ENCODE measurements around the gene OR2AT4.
"Not testable (repeated sequence)": the region's sequence is repeated elsewhere in the genome, so short reads cannot be mapped to it uniquely, and the experiment has no call there.

OR2AT4 gene

GRCh38 chr11:75118577-75118976 lies 21.9 kb upstream of the OR2AT4 start:
- Mint-ChIP-seq H3K4me3 (no peak overlapping the region), H3K27me3 (peaks cover 34 to 41% of the 10 kb centered on the region in 2 donors), H3K27ac (no peak overlapping the region), H3K9me3 (peaks cover 20 to 24% of the 10 kb centered on the region in 2 donors), H3K36me3 (peaks cover 4 to 10% of the 10 kb centered on the region in 2 donors), H3K4me1 (no peaks in the 10 kb centered on the region)
- DNase-seq (no peak), ATAC-seq (replicated peaks) (no peak)

DNA sequence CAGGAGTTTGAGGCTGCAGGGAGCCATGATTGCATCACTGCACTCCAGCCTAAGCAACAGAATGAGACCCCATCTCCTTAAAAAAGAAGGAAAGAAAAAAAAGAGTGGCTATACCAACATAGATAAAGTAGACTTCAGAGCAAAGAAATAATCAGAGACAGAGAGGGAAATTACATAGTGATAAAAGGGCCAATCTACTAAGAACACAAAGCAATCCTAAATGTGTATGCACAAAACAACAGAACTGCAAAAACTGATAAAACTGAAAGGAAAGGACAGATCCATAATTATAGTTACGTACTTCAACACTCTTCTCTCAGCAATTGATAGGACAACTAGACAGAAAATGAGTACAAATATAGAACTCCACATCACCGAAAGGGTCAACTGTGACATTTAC lies 17.8 kb upstream of the OR2AT4 start:
- ATAC-seq (replicated peaks), result no peak
- DNase-seq, result no peak
- H3K4me1 Mint-ChIP-seq, result no peaks in the 10 kb centered on the region
- peaks cover 38 to 39% of the 10 kb centered on the region in 2 donors for H3K27me3 Mint-ChIP-seq
- H3K4me3 Mint-ChIP-seq, result no peak overlapping the region
- H3K9me3 Mint-ChIP-seq, result peaks cover 37 to 45% of the 10 kb centered on the region in 2 donors
- H3K36me3 Mint-ChIP-seq, result peaks cover 4 to 10% of the 10 kb centered on the region in 2 donors
- no peak overlapping the region for H3K27ac Mint-ChIP-seq

GRCh38 chr11:75113030-75113429 lies 16.4 kb upstream of the OR2AT4 start:
- H3K4me3 Mint-ChIP-seq, result no peak overlapping the region
- no peak overlapping the region for H3K27ac Mint-ChIP-seq
- DNase-seq, result no peak

DNA sequence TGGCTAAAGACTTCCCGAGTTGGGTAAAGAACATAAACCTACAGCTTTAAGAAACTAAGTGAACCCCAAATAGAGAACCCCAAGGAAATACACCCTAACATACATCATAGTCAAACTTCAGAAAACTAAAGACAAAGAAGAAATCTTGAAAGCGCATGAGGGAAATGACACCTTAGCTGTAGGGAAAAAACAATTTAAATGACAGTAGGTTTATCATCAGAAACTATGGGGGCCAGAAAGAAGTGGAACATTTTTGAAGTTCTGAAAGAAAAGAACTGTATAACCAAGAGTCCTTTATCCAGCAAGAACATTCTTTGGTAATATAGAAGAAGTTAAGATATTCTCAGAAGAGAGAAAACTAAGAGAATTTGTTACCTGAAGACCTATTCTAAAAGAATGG lies 15.5 kb upstream of the OR2AT4 start:
- ATAC-seq (replicated peaks), result no peak
- Mint-ChIP-seq H3K4me3 (no peak overlapping the region), H3K4me1 (no peaks in the 10 kb centered on the region), H3K9me3 (peaks cover 32 to 45% of the 10 kb centered on the region in 2 donors), H3K27ac (no peak overlapping the region), H3K36me3 (peaks cover 4 to 10% of the 10 kb centered on the region in 2 donors), H3K27me3 (peaks cover 32 to 39% of the 10 kb centered on the region in 2 donors)
- no peak for DNase-seq

More at GRCh38 chr11:75113030-75113429, 16.4 kb upstream of the OR2AT4 start:
- Mint-ChIP-seq H3K9me3 (peaks cover 33 to 45% of the 10 kb centered on the region in 2 donors), H3K27me3 (peaks cover 32 to 39% of the 10 kb centered on the region in 2 donors), H3K36me3 (peaks cover 4 to 10% of the 10 kb centered on the region in 2 donors), H3K4me1 (no peaks in the 10 kb centered on the region)
- ATAC-seq (replicated peaks), result no peak

DNA sequence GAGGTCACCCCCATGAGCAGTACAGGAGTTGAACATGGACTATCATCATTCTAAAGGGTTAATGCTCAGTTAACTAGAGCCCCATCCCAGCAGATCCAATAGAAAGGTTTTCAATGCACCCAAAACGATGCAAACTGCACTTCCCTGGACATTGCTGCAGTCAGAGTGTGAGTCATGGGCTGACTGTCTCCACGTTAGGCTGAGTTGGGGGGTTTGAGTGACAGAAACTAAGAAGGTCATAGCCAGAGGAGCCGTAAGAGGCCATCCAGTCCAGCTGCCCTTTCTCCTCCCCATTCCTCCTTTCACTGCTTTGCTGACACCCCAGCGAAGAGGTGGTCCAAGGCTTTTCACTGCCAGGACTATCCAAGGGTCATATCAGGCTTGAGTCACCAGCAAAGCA lies 10.5 kb upstream of the OR2AT4 start:
- H3K27ac Mint-ChIP-seq, result no peak overlapping the region
- H3K4me3 Mint-ChIP-seq, result no peak overlapping the region
- DNase-seq (no peak), ATAC-seq (replicated peaks) (no peak)
- H3K4me1 Mint-ChIP-seq, result peaks cover 3 to 6% of the 10 kb centered on the region in 2 donors
- H3K36me3 Mint-ChIP-seq, result no peaks in the 10 kb centered on the region
- H3K27me3 Mint-ChIP-seq, result peaks cover 23 to 37% of the 10 kb centered on the region in 2 donors
- peaks cover 11 to 15% of the 10 kb centered on the region in 2 donors for H3K9me3 Mint-ChIP-seq

GRCh38 chr11:75105967-75106681 lies 9.4 kb upstream of the OR2AT4 start:
- H3K4me1 Mint-ChIP-seq, result peaks cover 6 to 13% of the 10 kb centered on the region in 2 donors
- not testable (repeated sequence) for H3K27ac Mint-ChIP-seq; DNase-seq; H3K36me3 Mint-ChIP-seq; ATAC-seq (replicated peaks); H3K9me3 Mint-ChIP-seq; H3K4me3 Mint-ChIP-seq
- H3K27me3 Mint-ChIP-seq, result peaks cover 26 to 44% of the 10 kb centered on the region in 2 donors

DNA sequence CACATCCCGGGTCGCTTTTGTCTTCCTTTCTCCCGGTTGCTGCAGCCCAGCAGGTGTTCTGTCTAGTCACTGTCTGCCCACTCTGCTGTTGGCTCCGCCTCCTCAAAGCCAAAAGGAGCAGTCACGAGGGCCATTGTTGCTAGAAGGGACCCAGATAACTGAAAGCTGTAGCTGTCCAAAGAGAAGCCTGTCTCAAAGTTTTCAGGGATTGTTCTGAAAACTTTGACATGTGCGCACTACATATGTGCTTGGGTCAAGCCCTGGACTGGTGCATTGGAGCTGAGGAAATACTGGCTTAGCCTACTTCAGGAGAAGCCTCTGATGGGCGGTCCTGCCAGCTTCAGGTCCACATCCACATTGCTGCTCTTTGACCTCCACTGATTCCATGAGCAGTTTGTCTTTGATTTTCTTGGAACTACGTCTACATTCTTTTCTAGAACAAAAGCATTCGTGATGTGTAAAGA lies 8.8 kb upstream of the OR2AT4 start:
- peaks cover 3 to 5% of the 10 kb centered on the region in 2 donors for H3K9me3 Mint-ChIP-seq
- H3K4me3 Mint-ChIP-seq, result no peak overlapping the region
- H3K36me3 Mint-ChIP-seq, result no peaks in the 10 kb centered on the region
- ATAC-seq (replicated peaks) (no peak), DNase-seq (no peak)
- no peak overlapping the region for H3K27ac Mint-ChIP-seq
- H3K4me1 Mint-ChIP-seq, result peaks cover 9 to 17% of the 10 kb centered on the region in 2 donors
- peaks cover 30 to 45% of the 10 kb centered on the region in 2 donors for H3K27me3 Mint-ChIP-seq

GRCh38 chr11:75103380-75104026 lies 6.8 kb upstream of the OR2AT4 start:
- Mint-ChIP-seq H3K36me3 (no peaks in the 10 kb centered on the region), H3K9me3 (peaks cover 0 to 5% of the 10 kb centered on the region in 2 donors), H3K4me3 (no peak overlapping the region), H3K4me1 (peaks cover 13 to 21% of the 10 kb centered on the region in 2 donors), H3K27me3 (peaks cover 31 to 46% of the 10 kb centered on the region in 2 donors), H3K27ac (no peak overlapping the region)
- DNase-seq (no peak), ATAC-seq (replicated peaks) (no peak)

DNA sequence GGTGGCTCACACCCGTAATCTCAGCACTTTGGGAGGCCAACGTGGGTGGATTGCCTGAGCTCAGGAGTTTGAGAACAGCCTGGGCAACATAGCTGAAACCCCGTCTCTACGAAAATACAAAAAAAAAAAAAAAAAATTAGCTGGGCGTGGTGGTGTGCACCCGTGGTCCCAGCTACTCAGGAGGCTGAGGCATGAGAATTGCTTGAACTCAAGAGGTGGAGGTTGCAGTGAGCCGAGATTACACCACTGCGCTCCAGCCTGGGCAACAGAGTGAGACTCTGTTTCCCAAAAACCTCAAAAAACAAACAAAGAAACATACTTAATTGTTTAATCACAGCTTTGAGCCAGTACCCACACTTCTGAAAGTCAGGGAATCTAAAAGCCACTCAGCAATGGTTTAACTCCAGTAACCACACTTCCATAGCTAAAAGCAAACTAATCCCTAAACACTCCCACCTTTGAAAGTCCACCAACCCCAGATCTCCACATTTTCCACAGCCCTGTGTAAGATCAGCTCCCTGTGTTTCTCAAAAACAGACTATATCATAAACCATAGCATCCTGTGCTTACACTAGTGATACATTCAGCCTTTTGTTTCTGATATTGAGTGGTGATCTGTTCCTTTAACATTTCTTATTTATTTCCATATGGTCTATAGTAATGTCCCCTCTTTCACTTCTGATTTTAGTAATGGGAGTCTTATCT lies 4.9 kb upstream of the OR2AT4 start:
- Mint-ChIP-seq H3K27ac (no peak overlapping the region), H3K4me1 (peaks cover 13 to 21% of the 10 kb centered on the region in 2 donors), H3K4me3 (no peak overlapping the region), H3K9me3 (peaks cover 0 to 5% of the 10 kb centered on the region in 2 donors), H3K36me3 (no peaks in the 10 kb centered on the region), H3K27me3 (peaks cover 32 to 49% of the 10 kb centered on the region in 2 donors)
- DNase-seq (no peak), ATAC-seq (replicated peaks) (no peak)

GRCh38 chr11:75100314-75100713 lies 3.6 kb upstream of the OR2AT4 start:
- Mint-ChIP-seq H3K27me3 (peaks cover 35 to 50% of the 10 kb centered on the region in 2 donors), H3K4me3 (peak overlapping the region in 1 of 2 donors; percentile 28), H3K36me3 (no peaks in the 10 kb centered on the region), H3K4me1 (peaks cover 13 to 21% of the 10 kb centered on the region in 2 donors), H3K9me3 (peaks cover 0 to 3% of the 10 kb centered on the region in 2 donors), H3K27ac (peak overlapping the region; percentile 69)
- peak; percentile 67 for DNase-seq
- ATAC-seq (replicated peaks), result peak; percentile 100

GRCh38 chr11:75099635-75100034 lies 3.0 kb upstream of the OR2AT4 start:
- DNase-seq, result no peak
- Mint-ChIP-seq H3K27me3 (peaks cover 38 to 49% of the 10 kb centered on the region in 2 donors), H3K4me1 (peaks cover 13 to 21% of the 10 kb centered on the region in 2 donors), H3K9me3 (peaks cover 0 to 3% of the 10 kb centered on the region in 2 donors), H3K36me3 (no peaks in the 10 kb centered on the region), H3K4me3 (no peak overlapping the region), H3K27ac (no peak overlapping the region)
- ATAC-seq (replicated peaks), result no peak

GRCh38 chr11:75098835-75099439 lies 2.3 kb upstream of the OR2AT4 start:
- H3K36me3 Mint-ChIP-seq; ATAC-seq (replicated peaks); H3K4me3 Mint-ChIP-seq; DNase-seq; H3K9me3 Mint-ChIP-seq: not testable (repeated sequence)
- peaks cover 13 to 21% of the 10 kb centered on the region in 2 donors for H3K4me1 Mint-ChIP-seq
- peak overlapping the region; percentile 84 for H3K27ac Mint-ChIP-seq
- peaks cover 34 to 52% of the 10 kb centered on the region in 2 donors for H3K27me3 Mint-ChIP-seq

- DNase-seq; H3K36me3 Mint-ChIP-seq; H3K9me3 Mint-ChIP-seq; H3K27ac Mint-ChIP-seq; H3K4me3 Mint-ChIP-seq; ATAC-seq (replicated peaks): not testable (repeated sequence)
- peaks cover 31 to 51% of the 10 kb centered on the region in 2 donors for H3K27me3 Mint-ChIP-seq
- peaks cover 10 to 15% of the 10 kb centered on the region in 2 donors for H3K4me1 Mint-ChIP-seq
Observed at GRCh38 chr11:75098181-75098580, 1.5 kb upstream of the OR2AT4 start.

GRCh38 chr11:75097173-75097557 lies 489 bp upstream of the OR2AT4 start:
- DNase-seq (no peak), ATAC-seq (replicated peaks) (no peak)
- Mint-ChIP-seq H3K4me1 (peaks cover 10 to 15% of the 10 kb centered on the region in 2 donors), H3K27ac (no peak overlapping the region), H3K36me3 (no peaks in the 10 kb centered on the region), H3K27me3 (peaks cover 32 to 49% of the 10 kb centered on the region in 2 donors), H3K4me3 (no peak overlapping the region), H3K9me3 (peaks cover 0 to 3% of the 10 kb centered on the region in 2 donors)
